Gastroesophageal sphincter (tissue), 4 donors: ENCODE data around the gene SLC38A6. TPM values are rescaled to one million over a fixed set of nuclear protein-coding genes. Genes with fewer than 3 reads are reported as not detected.
"Not testable (repeated sequence)": the region's sequence is repeated elsewhere in the genome, so short reads cannot be mapped to it uniquely, and the experiment has no call there.

Source experiments
- ATAC-seq: fragments of 150-250 bp; one replicate; pipeline ENCODE4 v1.9.1; 2016; ENCODE audit warnings: mild to moderate bottlenecking, moderate library complexity
- H3K27ac ChIP-seq, 4 donors: fragments of 200-600 bp; sonication (generic) in 3 of 4; 1 replicate in 3 of 4; 2 replicates in 1 of 4; pipeline ENCODE4 v1.5.1; 2016 to 2019
- H3K27me3 ChIP-seq: fragments of 200-600 bp; sonication (generic); one replicate; pipeline ENCODE4 v1.5.1; 2019
- H3K36me3 ChIP-seq, 2 donors: fragments of 200-600 bp; sonication (generic); one replicate each; pipeline ENCODE4 v1.5.1; 2019; ENCODE audit warnings: control low read depth in 1 of 2
- H3K4me1 ChIP-seq, 3 donors: fragments of 200-600 bp; sonication (generic); 1 replicate in 2 of 3; 2 replicates in 1 of 3; pipeline ENCODE4 v1.5.1; 2016 to 2019; ENCODE audit warnings: control low read depth in 2 of 3
- H3K4me3 ChIP-seq, 2 donors: fragments of 200-600 bp; sonication (generic); one replicate each; pipeline ENCODE4 v1.5.1; 2019; ENCODE audit warnings: mild to moderate bottlenecking in 1 of 2, moderate library complexity in 1 of 2
- H3K9me3 ChIP-seq, 3 donors: fragments of 200-600 bp; sonication (generic); one replicate each; pipeline ENCODE4 v1.5.1; 2017 to 2019; ENCODE audit warnings: control low read depth in 2 of 3
- EP300 ChIP-seq: sonication (generic); formaldehyde crosslinking; IDR thresholded peaks from one replicate; pipeline ENCODE4 v1.6.1; 2017; ENCODE audit warnings: antibody characterized with exemption, mild to moderate bottlenecking
- POLR2A ChIP-seq, 2 donors: fragments of 450-650 bp; IDR thresholded peaks; one replicate each; pipeline ENCODE4 v1.6.1; 2017; ENCODE audit warnings: antibody characterized with exemption in 2 of 2, mild to moderate bottlenecking in 2 of 2, moderate library complexity in 1 of 2
- POLR2AphosphoS5 ChIP-seq: sonication (generic); formaldehyde crosslinking; IDR thresholded peaks from one replicate; pipeline ENCODE4 v1.6.1; 2017; ENCODE audit warnings: antibody characterized with exemption
- WGBS, 2 donors: methylation state at CpG; one replicate each; pipeline ENCODE4 v1.1.5; 2018; ENCODE audit warnings: low coverage in 1 of 2; 5-methylcytosine and 5-hydroxymethylcytosine counted together
- small RNA-seq, 4 donors: library from RNA; depleted of rRNA; stranded (forward); fragments of <200 nt; gene quantifications; one replicate each; pipeline ENCODE3, GENCODE V24; 2016
- total RNA-seq, 4 donors: library from RNA; depleted of rRNA; stranded (reverse); fragments of >200 nt; gene quantifications; one replicate each; pipeline ENCODE4 v1.1.0, GENCODE V29; 2016
- TF ChIP-seq, protein P1 (sequence below), 4 experiments: fragments of 200-600 bp in 2 of 4; fragments of 450-650 bp in 2 of 4; sonication (generic) in 1 of 4; IDR thresholded peaks; one replicate each; pipeline ENCODE4 v1.5.1; 2017 to 2019; ENCODE audit warnings: antibody characterized with exemption in 4 of 4, mild to moderate bottlenecking in 2 of 4, moderate library complexity in 2 of 4

The SLC38A6 gene
- total RNA-seq, 4 donors from 2014 or later: 11.9 to 19.9 (median 16.2) TPM

GRCh38 chr14:61091657-61092273 lies 110.7 kb downstream of the SLC38A6 start:
- H3K27ac ChIP-seq: no peak overlapping the region
- WGBS, 2 donors: 55 to 83% methylated on average over 1 to 2 of the region's 2 CpGs

GRCh38 chr14:61098096-61098495 lies 117.1 kb downstream of the SLC38A6 start:
- not testable (repeated sequence) for H3K36me3 ChIP-seq, H3K4me3 ChIP-seq, H3K9me3 ChIP-seq, ATAC-seq, H3K27me3 ChIP-seq, H3K27ac ChIP-seq
- peaks cover 3 to 19% (median 15%) of the 10 kb centered on the region in 3 donors for H3K4me1 ChIP-seq
- 96 to 100% methylated on average over 1 to 5 of the region's 15 CpGs for WGBS, 2 donors

More at GRCh38 chr14:61091657-61092273, 110.7 kb downstream of the SLC38A6 start:
- H3K9me3 ChIP-seq: no peaks in the 10 kb centered on the region
- no peak for ATAC-seq
- TF ChIP-seq POLR2AphosphoS5 (no peak), POLR2A (IDR thresholded peaks at IDR 0.05) (no peak), EP300 (no peak)
- TF ChIP-seq, protein P1, sequence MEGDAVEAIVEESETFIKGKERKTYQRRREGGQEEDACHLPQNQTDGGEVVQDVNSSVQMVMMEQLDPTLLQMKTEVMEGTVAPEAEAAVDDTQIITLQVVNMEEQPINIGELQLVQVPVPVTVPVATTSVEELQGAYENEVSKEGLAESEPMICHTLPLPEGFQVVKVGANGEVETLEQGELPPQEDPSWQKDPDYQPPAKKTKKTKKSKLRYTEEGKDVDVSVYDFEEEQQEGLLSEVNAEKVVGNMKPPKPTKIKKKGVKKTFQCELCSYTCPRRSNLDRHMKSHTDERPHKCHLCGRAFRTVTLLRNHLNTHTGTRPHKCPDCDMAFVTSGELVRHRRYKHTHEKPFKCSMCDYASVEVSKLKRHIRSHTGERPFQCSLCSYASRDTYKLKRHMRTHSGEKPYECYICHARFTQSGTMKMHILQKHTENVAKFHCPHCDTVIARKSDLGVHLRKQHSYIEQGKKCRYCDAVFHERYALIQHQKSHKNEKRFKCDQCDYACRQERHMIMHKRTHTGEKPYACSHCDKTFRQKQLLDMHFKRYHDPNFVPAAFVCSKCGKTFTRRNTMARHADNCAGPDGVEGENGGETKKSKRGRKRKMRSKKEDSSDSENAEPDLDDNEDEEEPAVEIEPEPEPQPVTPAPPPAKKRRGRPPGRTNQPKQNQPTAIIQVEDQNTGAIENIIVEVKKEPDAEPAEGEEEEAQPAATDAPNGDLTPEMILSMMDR (IDR thresholded peaks at IDR 0.05): no peak
- no peaks in the 10 kb centered on the region for H3K27me3 ChIP-seq
- H3K36me3 ChIP-seq: no peaks in the 10 kb centered on the region
- no peak overlapping the region for H3K4me3 ChIP-seq
- H3K4me1 ChIP-seq: peaks cover 0 to 12% (median 0%) of the 10 kb centered on the region in 3 donors

GRCh38 chr14:61098721-61099120 lies 117.7 kb downstream of the SLC38A6 start:
- ATAC-seq: no peak

DNA sequence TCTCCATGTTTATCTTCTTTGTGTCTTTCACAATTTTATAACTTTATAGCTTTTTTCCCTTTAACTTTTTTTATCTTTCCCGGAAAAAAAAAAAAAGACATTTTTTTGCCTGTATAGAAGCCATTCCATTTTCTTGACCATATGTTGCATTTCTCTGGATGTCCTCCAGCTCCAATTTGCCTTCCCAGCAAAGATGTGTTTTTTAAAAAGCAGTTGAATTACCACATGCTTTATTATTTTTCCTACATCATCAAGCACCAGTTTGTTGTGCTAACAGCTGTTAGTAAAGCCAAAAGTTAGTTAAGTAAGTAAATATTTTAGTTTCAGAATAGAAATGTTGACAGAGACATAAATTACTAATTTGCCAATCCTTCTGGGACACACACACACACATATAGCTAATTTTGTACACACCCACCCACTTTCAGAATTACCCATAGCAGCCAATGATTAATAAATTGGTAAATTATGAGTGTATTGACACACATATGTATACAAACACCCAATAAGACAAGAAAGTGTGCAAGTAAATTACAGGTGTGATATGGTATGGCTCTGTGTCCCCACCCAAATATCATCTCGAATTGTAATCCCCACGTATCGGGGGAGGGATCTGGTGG lies 118.3 kb downstream of the SLC38A6 start:
- Histone ChIP-seq H3K27ac (no peak overlapping the region), H3K36me3 (no peaks in the 10 kb centered on the region), H3K9me3 (peaks cover 0 to 10% (median 0%) of the 10 kb centered on the region in 3 donors), H3K4me1 (peaks cover 3 to 31% (median 25%) of the 10 kb centered on the region in 3 donors), H3K4me3 (no peak overlapping the region), H3K27me3 (no peaks in the 10 kb centered on the region)
- no peak for TF ChIP-seq POLR2AphosphoS5
- WGBS, 2 donors: 63 to 80% methylated on average over 1 to 4 of the region's 4 CpGs
- ATAC-seq: no peak

More at GRCh38 chr14:61098721-61099120, 117.7 kb downstream of the SLC38A6 start:
- Histone ChIP-seq H3K36me3 (no peaks in the 10 kb centered on the region), H3K4me3 (no peak overlapping the region), H3K9me3 (peaks cover 0 to 10% (median 0%) of the 10 kb centered on the region in 3 donors), H3K27me3 (no peaks in the 10 kb centered on the region), H3K27ac (no peak overlapping the region), H3K4me1 (peaks cover 3 to 25% (median 21%) of the 10 kb centered on the region in 3 donors)
- TF ChIP-seq, protein P1 (IDR thresholded peaks at IDR 0.05): no peak
- no peak for TF ChIP-seq POLR2AphosphoS5
- TF ChIP-seq EP300: no peak
- TF ChIP-seq POLR2A (IDR thresholded peaks at IDR 0.05): no peak

DNA sequence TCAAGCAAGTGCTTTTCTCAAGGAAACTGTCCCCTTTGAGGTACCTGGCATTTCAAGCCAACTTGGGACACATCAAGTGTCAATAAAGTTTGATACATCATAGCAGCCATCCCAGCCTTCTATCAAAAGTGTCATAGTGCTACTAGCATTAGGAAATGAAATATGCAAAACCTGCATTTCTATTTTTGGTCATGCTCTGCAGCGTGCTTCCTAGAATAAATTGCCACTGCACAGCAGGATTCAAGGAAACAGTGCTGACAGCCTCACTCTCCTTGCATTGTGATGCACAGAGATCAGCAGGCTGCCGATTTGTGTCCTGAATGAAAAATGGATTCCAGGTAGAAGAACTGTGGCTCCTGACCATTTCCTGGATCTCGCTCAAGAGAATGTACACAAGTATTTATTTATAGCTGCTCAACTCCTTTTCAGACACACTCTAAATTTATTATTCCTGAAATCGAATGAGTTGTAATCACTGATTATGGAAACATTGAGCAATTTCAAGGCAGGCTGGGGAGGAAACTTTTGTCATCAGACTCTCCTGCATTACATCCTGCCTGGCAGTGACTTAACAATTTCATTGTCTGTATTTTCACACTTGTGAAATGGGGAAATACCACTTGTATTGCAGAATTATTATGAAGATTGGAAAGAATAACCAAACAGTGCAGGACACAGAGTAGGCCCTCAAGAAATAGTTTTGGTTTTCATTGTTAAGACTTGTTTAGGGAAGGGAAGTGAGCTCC lies 120.9 kb downstream of the SLC38A6 start:
- H3K27me3 ChIP-seq: no peaks in the 10 kb centered on the region
- no peak overlapping the region for H3K4me3 ChIP-seq
- peak overlapping the region; percentile 8 to 77 (median 74) for H3K27ac ChIP-seq
- H3K9me3 ChIP-seq: peaks cover 0 to 10% (median 0%) of the 10 kb centered on the region in 3 donors
- no peaks in the 10 kb centered on the region for H3K36me3 ChIP-seq
- WGBS, 2 donors: 9 to 15% methylated on average over 4 of the region's 4 CpGs
- TF ChIP-seq POLR2AphosphoS5 (peak; percentile 62), EP300 (no peak), POLR2A (IDR thresholded peaks at IDR 0.05) (no peak)
- H3K4me1 ChIP-seq: peaks cover 3 to 40% (median 26%) of the 10 kb centered on the region in 3 donors
- peak; percentile 47 for ATAC-seq

Small RNA genes lying within 50 kb of the gene (small RNA-seq; reads per million reads assigned to genes)
- 0 reads per million in 4 donors for gene RNU6-398P

Other genes starting within 250 kb of the SLC38A6 start
- 10 to 100 TPM; 30.4 to 46.0 (median 42.8) TPM for gene MNAT1, start 246.5 kb upstream of the SLC38A6 start, total RNA-seq
- gene TRMT5, start 166 bp upstream of the SLC38A6 start, total RNA-seq: 10 to 100 TPM in 3 of 4 donors, 1 to 10 TPM in 1; 7.5 to 16.5 (median 11.6) TPM